Measurements from ENCODE around the gene PTPRM.

DNA sequence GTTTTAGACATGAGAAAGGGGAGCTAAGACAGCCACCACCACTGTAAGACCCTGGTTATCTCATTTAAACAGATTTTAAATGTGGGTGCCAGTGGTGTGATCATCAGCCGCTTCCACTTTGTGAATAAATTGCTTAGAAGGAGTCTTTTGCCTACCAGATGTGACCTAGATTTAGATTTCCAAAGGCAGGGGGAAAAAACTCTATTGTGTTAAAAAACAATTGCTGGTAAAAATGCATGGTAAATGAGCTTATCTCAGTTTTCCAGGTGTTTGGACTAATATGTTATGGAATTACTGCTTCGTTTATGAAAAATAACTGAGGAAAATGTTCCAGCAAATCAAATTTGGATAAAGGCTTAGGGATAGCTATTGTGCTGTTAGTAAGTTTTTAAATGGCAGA, 575.8 kb downstream of the PTPRM start:
- TF ChIP-seq, protein P1, sequence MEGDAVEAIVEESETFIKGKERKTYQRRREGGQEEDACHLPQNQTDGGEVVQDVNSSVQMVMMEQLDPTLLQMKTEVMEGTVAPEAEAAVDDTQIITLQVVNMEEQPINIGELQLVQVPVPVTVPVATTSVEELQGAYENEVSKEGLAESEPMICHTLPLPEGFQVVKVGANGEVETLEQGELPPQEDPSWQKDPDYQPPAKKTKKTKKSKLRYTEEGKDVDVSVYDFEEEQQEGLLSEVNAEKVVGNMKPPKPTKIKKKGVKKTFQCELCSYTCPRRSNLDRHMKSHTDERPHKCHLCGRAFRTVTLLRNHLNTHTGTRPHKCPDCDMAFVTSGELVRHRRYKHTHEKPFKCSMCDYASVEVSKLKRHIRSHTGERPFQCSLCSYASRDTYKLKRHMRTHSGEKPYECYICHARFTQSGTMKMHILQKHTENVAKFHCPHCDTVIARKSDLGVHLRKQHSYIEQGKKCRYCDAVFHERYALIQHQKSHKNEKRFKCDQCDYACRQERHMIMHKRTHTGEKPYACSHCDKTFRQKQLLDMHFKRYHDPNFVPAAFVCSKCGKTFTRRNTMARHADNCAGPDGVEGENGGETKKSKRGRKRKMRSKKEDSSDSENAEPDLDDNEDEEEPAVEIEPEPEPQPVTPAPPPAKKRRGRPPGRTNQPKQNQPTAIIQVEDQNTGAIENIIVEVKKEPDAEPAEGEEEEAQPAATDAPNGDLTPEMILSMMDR (IDR thresholded peaks at IDR 0.05) = no peak
- TF ChIP-seq YY1 (IDR thresholded peaks at IDR 0.05; ENCODE audit: low read depth) = no peak
- peak; percentile 54 for TF ChIP-seq GATA2 (CRISPR knock-in tag; IDR thresholded peaks at IDR 0.05)
- no peak for TF ChIP-seq JUND (IDR thresholded peaks at IDR 0.05)
- no peak for TF ChIP-seq CHD2 (IDR thresholded peaks at IDR 0.05; ENCODE audit: low read length, partially characterized antibody)
- TF ChIP-seq, protein P2, sequence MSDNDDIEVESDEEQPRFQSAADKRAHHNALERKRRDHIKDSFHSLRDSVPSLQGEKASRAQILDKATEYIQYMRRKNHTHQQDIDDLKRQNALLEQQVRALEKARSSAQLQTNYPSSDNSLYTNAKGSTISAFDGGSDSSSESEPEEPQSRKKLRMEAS (IDR thresholded peaks at IDR 0.05; ENCODE audit: low read depth) = no peak
- no peak for TF ChIP-seq FOXJ3 (CRISPR knock-in tag; IDR thresholded peaks at IDR 0.05)
- TF ChIP-seq EP300 (IDR thresholded peaks at IDR 0.05; ENCODE audit: borderline replicate concordance in 1 of 2, low read depth in 1 of 2, low read length in 1 of 2) = peak in 1 of 2 experiments; percentile 92; a peak in 2 of 4 replicates
- TF ChIP-seq TCF12 (IDR thresholded peaks at IDR 0.05) = peak; percentile 34; the same call in 1 of the 2 replicates
- no peak for TF ChIP-seq REST (IDR thresholded peaks at IDR 0.05; ENCODE audit: low read depth, low read length)
- no peak for TF ChIP-seq EZH2phosphoT487 (IDR thresholded peaks at IDR 0.05; ENCODE audit: borderline replicate concordance, low read depth)
- TF ChIP-seq POLR2AphosphoS5 (IDR thresholded peaks at IDR 0.05; ENCODE audit: low read depth, low read length) = no peak
- TF ChIP-seq, protein P3, sequence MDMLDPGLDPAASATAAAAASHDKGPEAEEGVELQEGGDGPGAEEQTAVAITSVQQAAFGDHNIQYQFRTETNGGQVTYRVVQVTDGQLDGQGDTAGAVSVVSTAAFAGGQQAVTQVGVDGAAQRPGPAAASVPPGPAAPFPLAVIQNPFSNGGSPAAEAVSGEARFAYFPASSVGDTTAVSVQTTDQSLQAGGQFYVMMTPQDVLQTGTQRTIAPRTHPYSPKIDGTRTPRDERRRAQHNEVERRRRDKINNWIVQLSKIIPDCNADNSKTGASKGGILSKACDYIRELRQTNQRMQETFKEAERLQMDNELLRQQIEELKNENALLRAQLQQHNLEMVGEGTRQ (IDR thresholded peaks at IDR 0.05; ENCODE audit: borderline replicate concordance, low read depth, low read length) = no peak
- TF ChIP-seq GABPA (IDR thresholded peaks at IDR 0.05; ENCODE audit: low read depth) = no peak
